H1 (cell line): ENCODE results near the gene EXOSC1. TPM values are rescaled to one million over a fixed set of nuclear protein-coding genes. Genes with fewer than 3 reads are reported as not detected.

ENCODE experiments used
- CTCF ChIA-PET: fragments of 300-600 bp; sonication (Branson Sonifier 250); formaldehyde crosslinking; loops from one replicate; lab custom pipeline; 2021; ENCODE audit not compliant: partially characterized antibody; lab: Charles Lee
- POLR2A ChIA-PET: fragments of 300-600 bp; sonication (Branson Sonifier 250); formaldehyde crosslinking; loops from one replicate; lab custom pipeline; 2021; ENCODE audit warnings: inconsistent platforms; ENCODE audit not compliant: partially characterized antibody; lab: Charles Lee
- DNase-seq, 2 experiments: peaks; one replicate each; pipeline versions ENCODE4 v3.0.0 to v3.0.0-alpha.2; 2010 to 2022; ENCODE audit warnings: low spot score in 2 of 2, low read depth in 1 of 2, mixed read lengths in 1 of 2
- FAIRE-seq: peaks from 2 replicates; lab custom pipeline; 2011; peaks lifted over from hg19 to GRCh38; lab: Jason Lieb, UNC
- H2AFZ ChIP-seq: 2 replicates; pipeline ENCODE4 v1.8.1; 2012; ENCODE audit warnings: low read length, inconsistent platforms
- H2AK5ac ChIP-seq: 2 replicates; pipeline ENCODE4 v1.6.1; 2013; ENCODE audit warnings: low read depth, low read length
- H2BK120ac ChIP-seq: replicated peaks from 2 replicates; pipeline ENCODE3; 2013; ENCODE audit warnings: low read depth, low read length, inconsistent platforms
- H2BK12ac ChIP-seq: 2 replicates; pipeline ENCODE4 v1.6.1; 2013; ENCODE audit warnings: low read depth, low read length
- H2BK15ac ChIP-seq: 2 replicates; pipeline ENCODE4 v1.6.1; 2013; ENCODE audit warnings: low read length
- H2BK20ac ChIP-seq: 2 replicates; pipeline ENCODE4 v1.6.1; 2013; ENCODE audit warnings: low read length
- H2BK5ac ChIP-seq: 2 replicates; pipeline ENCODE4 v1.6.1; 2013; ENCODE audit warnings: low read depth, low read length
- H3K14ac ChIP-seq: 2 replicates; pipeline ENCODE4 v1.6.1; 2013; ENCODE audit warnings: inconsistent platforms; ENCODE audit not compliant: insufficient read length
- H3K18ac ChIP-seq: 2 replicates; pipeline ENCODE4 v1.6.1; 2013; ENCODE audit warnings: low read length; ENCODE audit errors: extremely low read depth
- H3K23ac ChIP-seq: 2 replicates; pipeline ENCODE4 v1.6.1; 2013; ENCODE audit warnings: inconsistent platforms; ENCODE audit not compliant: insufficient read length
- H3K23me2 ChIP-seq: 2 replicates; pipeline ENCODE4 v1.6.1; 2013; ENCODE audit warnings: low read depth, low read length
- H3K27ac ChIP-seq: 2 replicates; pipeline ENCODE4 v1.6.1; 2011; ENCODE audit warnings: low read depth, low read length, inconsistent platforms
- H3K27me3 ChIP-seq, 4 experiments: replicated peaks in 1 of 4; 1 replicate in 1 of 4; 2 replicates in 3 of 4; pipeline versions ENCODE4 v1.6.1 to v1.8.1; 2011 to 2013; ENCODE audit warnings: low read length in 3 of 4, mild to moderate bottlenecking in 3 of 4, inconsistent platforms in 2 of 4, mixed read lengths in 2 of 4, moderate library complexity in 1 of 4; ENCODE audit not compliant: control insufficient read depth in 3 of 4, insufficient read depth in 3 of 4; ENCODE audit errors: extremely low read depth in 1 of 4
- H3K36me3 ChIP-seq, 4 experiments: 2 replicates each; pipeline versions ENCODE4 v1.6.1 to v1.8.1; 2011 to 2013; ENCODE audit warnings: mild to moderate bottlenecking in 4 of 4, low read length in 3 of 4, moderate library complexity in 2 of 4, control low read depth in 1 of 4, inconsistent platforms in 1 of 4; ENCODE audit not compliant: insufficient read depth in 4 of 4, control insufficient read depth in 2 of 4
- H3K4ac ChIP-seq: replicated peaks from 2 replicates; pipeline ENCODE3; 2013; ENCODE audit warnings: low read length, low read depth, mixed read lengths, inconsistent platforms; ENCODE audit not compliant: insufficient read length
- H3K4me1 ChIP-seq, 4 experiments: replicated peaks in 1 of 4; 1 replicate in 1 of 4; 2 replicates in 3 of 4; pipeline versions ENCODE4 v1.6.1 to v1.8.1; 2011 to 2013; ENCODE audit warnings: low read length in 3 of 4, inconsistent platforms in 2 of 4, mixed read lengths in 1 of 4; ENCODE audit not compliant: insufficient read depth in 4 of 4, control insufficient read depth in 3 of 4
- H3K4me2 ChIP-seq, 2 experiments: 2 replicates each; pipeline versions ENCODE4 v1.6.1 to v1.8.1; 2011 to 2013; ENCODE audit warnings: low read depth in 2 of 2, low read length in 2 of 2, control low read depth in 1 of 2, inconsistent platforms in 1 of 2, mild to moderate bottlenecking in 1 of 2; ENCODE audit not compliant: insufficient read depth in 1 of 2
- H3K4me3 ChIP-seq, 4 experiments: fragments of 200-600, 300-600 bp in 1 of 4; sonication (generic), shearing (Covaris generic), sonication (Bioruptor Twin) in 1 of 4; 2 replicates each; pipeline versions ENCODE4 v1.5.1 to v1.8.1; 2011 to 2016; ENCODE audit warnings: low read length in 4 of 4, low read depth in 3 of 4, control low read depth in 2 of 4, inconsistent platforms in 2 of 4, mild to moderate bottlenecking in 2 of 4, mixed read lengths in 1 of 4, moderate library complexity in 1 of 4; ENCODE audit not compliant: insufficient read depth in 2 of 4; ENCODE audit errors: extremely low read depth in 1 of 4
- H3K56ac ChIP-seq: replicated peaks from 2 replicates; pipeline ENCODE3; 2013; ENCODE audit warnings: low read depth, mild to moderate bottlenecking, mixed read lengths, low read length, inconsistent platforms; ENCODE audit not compliant: insufficient read length
- H3K79me1 ChIP-seq: 2 replicates; pipeline ENCODE4 v1.6.1; 2013; ENCODE audit warnings: low read depth, low read length, control low read depth
- H3K79me2 ChIP-seq, 2 experiments: 2 replicates each; pipeline versions ENCODE4 v1.6.1 to v1.8.1; 2012 to 2013; ENCODE audit warnings: low read length in 2 of 2, mild to moderate bottlenecking in 2 of 2, inconsistent platforms in 1 of 2; ENCODE audit not compliant: insufficient read depth in 2 of 2, control insufficient read depth in 1 of 2
- H3K9ac ChIP-seq, 4 experiments: replicated peaks in 1 of 4; 1 replicate in 1 of 4; 2 replicates in 3 of 4; pipeline versions ENCODE4 v1.6.1 to v1.8.1; 2011 to 2013; ENCODE audit warnings: low read depth in 3 of 4, low read length in 3 of 4, control low read depth in 2 of 4, mild to moderate bottlenecking in 2 of 4, moderate library complexity in 2 of 4, inconsistent platforms in 1 of 4; ENCODE audit errors: extremely low read depth in 1 of 4
- H3K9me3 ChIP-seq, 2 experiments: 2 replicates each; pipeline versions ENCODE4 v1.6.1 to v1.8.1; 2012 to 2013; ENCODE audit warnings: mild to moderate bottlenecking in 2 of 2, moderate library complexity in 2 of 2, control low read depth in 1 of 2, inconsistent platforms in 1 of 2, low read depth in 1 of 2, low read length in 1 of 2, mixed read lengths in 1 of 2; ENCODE audit not compliant: insufficient read depth in 2 of 2
- H4K20me1 ChIP-seq, 2 experiments: replicated peaks in 1 of 2; 2 replicates each; pipeline versions ENCODE3 to v1.8.1; 2011 to 2013; ENCODE audit warnings: inconsistent platforms in 2 of 2, low read length in 2 of 2, mild to moderate bottlenecking in 1 of 2; ENCODE audit not compliant: insufficient read depth in 2 of 2, control insufficient read depth in 1 of 2
- H4K5ac ChIP-seq: 2 replicates; pipeline ENCODE4 v1.6.1; 2013; ENCODE audit warnings: low read length, low read depth, mixed read lengths, inconsistent platforms; ENCODE audit not compliant: insufficient read length
- H4K8ac ChIP-seq: 2 replicates; pipeline ENCODE4 v1.8.0; 2013; ENCODE audit warnings: mild to moderate bottlenecking, moderate library complexity, low read length, inconsistent platforms; ENCODE audit not compliant: insufficient read depth; ENCODE audit errors: extremely low read depth
- H4K91ac ChIP-seq: replicated peaks from 2 replicates; pipeline ENCODE3; 2013; ENCODE audit warnings: low read length, mixed read lengths, inconsistent platforms; ENCODE audit not compliant: insufficient read length
- JUN ChIP-seq: IDR thresholded peaks from 2 replicates; pipeline ENCODE4 v1.6.1; 2011; ENCODE audit warnings: low read depth, mild to moderate bottlenecking, improper control_type of control experiment, low read length
- KDM1A ChIP-seq: fragments of 200-600, 300-600 bp; sonication (generic); IDR thresholded peaks from 2 replicates; pipeline ENCODE4 v1.7.1; 2016; ENCODE audit warnings: mild to moderate bottlenecking, low read length, borderline replicate concordance
- KDM4A ChIP-seq: IDR thresholded peaks from one replicate; pipeline ENCODE4 v1.7.1; 2012; ENCODE audit warnings: low read depth, mild to moderate bottlenecking, moderate library complexity, low read length, inconsistent platforms; ENCODE audit not compliant: severe bottlenecking
- POU5F1 ChIP-seq: IDR thresholded peaks from 2 replicates; pipeline ENCODE4 v1.6.1; 2011; ENCODE audit warnings: low read depth, mild to moderate bottlenecking, low read length, moderate library complexity
- RAD21 ChIP-seq, 2 experiments: IDR thresholded peaks in 1 of 2; conservative IDR thresholded peaks in 1 of 2; 2 replicates each; pipeline ENCODE4 v1.6.1; 2011; ENCODE audit warnings: low read depth in 2 of 2, low read length in 2 of 2, improper control_type of control experiment in 1 of 2, inconsistent platforms in 1 of 2, mild to moderate bottlenecking in 1 of 2, moderate library complexity in 1 of 2
- TBP ChIP-seq: IDR thresholded peaks from 2 replicates; pipeline ENCODE4 v1.6.1; 2011; ENCODE audit warnings: low read depth, low read length, improper control_type of control experiment
- TEAD4 ChIP-seq: IDR thresholded peaks from 2 replicates; pipeline ENCODE4 v1.6.1; 2012; ENCODE audit warnings: low read depth, low read length, inconsistent platforms, mixed read lengths
- WGBS, 2 experiments: shearing (Covaris generic) in 1 of 2; methylation state at CpG; one replicate each; pipeline versions ENCODE4 v1.1.6 to v1.1.7; 2013 to 2015; ENCODE audit warnings: low lambda C conversion rate in 2 of 2, mixed read lengths in 2 of 2, inconsistent platforms in 1 of 2, low coverage in 1 of 2, missing lambda C conversion rate in 1 of 2; ENCODE audit not compliant: insufficient replicate concordance in 2 of 2, insufficient coverage in 1 of 2, insufficient read length in 1 of 2; ENCODE audit errors: extremely low coverage in 1 of 2, missing lambda C conversion rate in 1 of 2; 5-methylcytosine and 5-hydroxymethylcytosine counted together
- polyA plus RNA-seq, 7 experiments: library from polyadenylated mRNA; depleted of rRNA in 3 of 7; stranded (reverse) in 5 of 7; unstranded in 2 of 7; fragments of >200 nt in 5 of 7; fragments of 200-250 nt in 2 of 7; gene quantifications; 1 replicate in 5 of 7; 2 replicates in 1 of 7; 4 replicates in 1 of 7; pipeline versions ENCODE4 v1.2.1 to v1.2.3, GENCODE V29; 2011 to 2013; ENCODE audit warnings: missing spikeins in 2 of 7, mixed read lengths in 2 of 7
- total RNA-seq: library from RNA; stranded (reverse); fragmentation: NEBNext Ultra II Directional; extraction: Animal tissue kit (Norgen Biotek cat#: 25700); gene quantifications from 2 replicates; pipeline ENCODE4 v1.2.1, GENCODE V29; 2021
- TF ChIP-seq, protein P1 (sequence below), 3 experiments: IDR thresholded peaks; 1 replicate in 2 of 3; 2 replicates in 1 of 3; pipeline versions ENCODE4 v1.5.1 to v1.6.1; 2011; ENCODE audit warnings: low read length in 3 of 3, mild to moderate bottlenecking in 3 of 3, inconsistent platforms in 2 of 3, low read depth in 1 of 3, moderate library complexity in 1 of 3; ENCODE audit not compliant: insufficient read depth in 1 of 3; ENCODE audit errors: control extremely low read depth in 1 of 3

The EXOSC1 gene
- total and polyA plus RNA-seq, 2 of the 8 experiments (the other 6 are each of a cell fraction or from before 2014, with no cell fraction given): 52.1 to 68.1 TPM

DNA sequence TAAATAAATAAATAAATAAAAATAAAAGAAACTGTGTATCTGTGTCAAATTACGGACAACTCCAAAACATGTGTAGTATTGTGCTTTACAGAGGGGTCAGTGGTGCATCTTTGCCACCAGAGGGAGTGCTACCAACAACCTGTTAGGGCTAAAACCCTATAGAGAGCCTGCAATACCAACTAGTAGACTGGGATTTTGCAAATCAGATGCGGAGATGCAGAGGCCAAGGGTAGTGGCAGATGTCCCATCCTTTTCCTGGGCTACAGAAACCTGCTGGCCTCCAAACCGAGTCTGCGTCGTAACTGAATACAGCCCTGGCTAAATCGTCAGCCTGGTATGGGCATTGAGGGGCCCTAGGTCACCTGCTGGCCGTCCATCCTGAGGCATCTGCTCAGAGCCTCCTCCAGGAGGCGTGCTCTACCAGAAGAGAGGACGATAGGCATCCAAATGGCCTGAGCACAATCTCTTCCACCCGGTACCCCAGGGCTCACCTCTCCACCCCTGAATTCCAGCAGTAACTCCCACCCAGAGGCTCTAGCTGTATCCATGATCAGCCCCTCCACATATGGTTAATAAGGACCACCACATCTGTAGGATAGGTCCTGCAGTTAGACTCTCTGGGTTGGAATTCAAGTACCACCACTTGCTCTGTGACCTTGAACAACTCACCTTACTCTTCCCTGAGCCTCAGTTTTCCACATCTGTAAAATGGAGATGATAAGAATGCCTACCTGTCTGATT is 38.4 kb downstream of the EXOSC1 start:
- Histone ChIP-seq H3K14ac (no peak overlapping the region), H4K91ac (peak overlapping the region; percentile 83), H3K4me2 (peak overlapping the region; percentile 23 to 90; a peak in 3 of 4 replicates), H4K20me1 (no peaks in the 10 kb centered on the region), H3K56ac (no peak overlapping the region), H2BK12ac (no peak overlapping the region; the same call in 1 of the 2 replicates), H3K27me3 (no peaks in the 10 kb centered on the region), H3K4me3 (peak overlapping the region; percentile 27 to 56 (median 33); a peak in 7 of 8 replicates), H2BK15ac (0 out of 2 replicates have a peak overlapping the region, but pooled peaks have one; percentile 53), H4K8ac (no peak overlapping the region), H3K18ac (no peak overlapping the region; the same call in 1 of the 2 replicates), H3K27ac (no peak overlapping the region), H3K9ac (no peak overlapping the region), H2AK5ac (no peak overlapping the region), H3K36me3 (no peaks in the 10 kb centered on the region), H2BK120ac (peak overlapping the region; percentile 91), H3K9me3 (no peaks in the 10 kb centered on the region), H3K79me2 (no peaks in the 10 kb centered on the region), H2BK5ac (no peak overlapping the region; the same call in 1 of the 2 replicates), H3K4ac (no peak overlapping the region), H2BK20ac (no peak overlapping the region), H3K4me1 (no peaks in the 10 kb centered on the region), H3K23me2 (peaks cover 2% of the 10 kb centered on the region), H3K23ac (no peak overlapping the region), H3K79me1 (no peaks in the 10 kb centered on the region; the same call in 1 of the 2 replicates), H2AFZ (peak overlapping the region; percentile 100), H4K5ac (no peak overlapping the region)
- CTCF ChIA-PET: interaction anchor here (0.6 to 9.8 kb wide), 24 partner anchors 14 to 407 kb away, joined by 3 to 128 read pairs (median 3); partner anchors contain the start of genes EXOSC1, PGAM1 and ZDHHC16
- FAIRE-seq (peak; percentile 65), DNase-seq (peak in 1 of 2 experiments; percentile 82)
- POLR2A ChIA-PET: interaction anchor here (1.0 to 3.2 kb wide), 4 partner anchors 11 to 40 kb away, joined by 3 to 13 read pairs (median 4); no protein-coding TSS in a partner anchor
- WGBS, 2 experiments: 10% methylated on average over 10 of the region's 10 CpGs; no CpG with 5 or more reads in 1 of the 2 experiments
- TF ChIP-seq JUN (no peak), POU5F1 (no peak), KDM1A (peak; percentile 100), TEAD4 (peak; percentile 65), RAD21 (IDR thresholded peaks at IDR 0.05 in 1 of 2, conservative IDR thresholded peaks at IDR 0.05 in 1 of 2; ENCODE audit: low read depth in 2 of 2, low read length in 2 of 2) (peak; percentile 80), KDM4A (peak; percentile 27), TBP (0 out of 2 replicates have a peak, but pooled peaks have one; percentile 34)
- TF ChIP-seq, protein P1, sequence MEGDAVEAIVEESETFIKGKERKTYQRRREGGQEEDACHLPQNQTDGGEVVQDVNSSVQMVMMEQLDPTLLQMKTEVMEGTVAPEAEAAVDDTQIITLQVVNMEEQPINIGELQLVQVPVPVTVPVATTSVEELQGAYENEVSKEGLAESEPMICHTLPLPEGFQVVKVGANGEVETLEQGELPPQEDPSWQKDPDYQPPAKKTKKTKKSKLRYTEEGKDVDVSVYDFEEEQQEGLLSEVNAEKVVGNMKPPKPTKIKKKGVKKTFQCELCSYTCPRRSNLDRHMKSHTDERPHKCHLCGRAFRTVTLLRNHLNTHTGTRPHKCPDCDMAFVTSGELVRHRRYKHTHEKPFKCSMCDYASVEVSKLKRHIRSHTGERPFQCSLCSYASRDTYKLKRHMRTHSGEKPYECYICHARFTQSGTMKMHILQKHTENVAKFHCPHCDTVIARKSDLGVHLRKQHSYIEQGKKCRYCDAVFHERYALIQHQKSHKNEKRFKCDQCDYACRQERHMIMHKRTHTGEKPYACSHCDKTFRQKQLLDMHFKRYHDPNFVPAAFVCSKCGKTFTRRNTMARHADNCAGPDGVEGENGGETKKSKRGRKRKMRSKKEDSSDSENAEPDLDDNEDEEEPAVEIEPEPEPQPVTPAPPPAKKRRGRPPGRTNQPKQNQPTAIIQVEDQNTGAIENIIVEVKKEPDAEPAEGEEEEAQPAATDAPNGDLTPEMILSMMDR (IDR thresholded peaks at IDR 0.05; ENCODE audit: control extremely low read depth in 1 of 3, insufficient read depth in 1 of 3, low read depth in 1 of 3, low read length in 3 of 3): peak; percentile 70 to 96 (median 92)
